Mesenchymal stem cell (in vitro differentiated cells and primary cell): ENCODE data around the gene C12orf43.

ENCODE experiments used
- DNase-seq: peaks from one replicate; pipeline ENCODE4 v3.0.0-alpha.2; 2013
- H2AFZ ChIP-seq: one replicate; pipeline ENCODE4 v1.6.1; 2013; ENCODE audit warnings: low read depth, mild to moderate bottlenecking, control low read depth, inconsistent platforms, low read length, moderate library complexity
- H2AK5ac ChIP-seq: 2 replicates; pipeline ENCODE4 v1.6.1; 2013; ENCODE audit warnings: low read length, moderate library complexity, mild to moderate bottlenecking, inconsistent platforms; ENCODE audit not compliant: severe bottlenecking
- H2BK120ac ChIP-seq: one replicate; pipeline ENCODE4 v1.6.1; 2013; ENCODE audit warnings: low read depth, mild to moderate bottlenecking, inconsistent platforms, low read length, moderate library complexity
- H2BK12ac ChIP-seq, 2 experiments: one replicate each; pipeline ENCODE4 v1.6.1; 2013; ENCODE audit warnings: inconsistent platforms in 2 of 2, low read length in 2 of 2, mild to moderate bottlenecking in 2 of 2, moderate library complexity in 2 of 2, control low read depth in 1 of 2
- H2BK15ac ChIP-seq: one replicate; pipeline ENCODE4 v1.6.1; 2013; ENCODE audit warnings: mild to moderate bottlenecking, low read depth, inconsistent platforms; ENCODE audit not compliant: poor library complexity, severe bottlenecking
- H2BK5ac ChIP-seq: 2 replicates; pipeline ENCODE4 v1.6.1; 2013; ENCODE audit warnings: low read depth, mild to moderate bottlenecking, low read length, control low read depth, inconsistent platforms; ENCODE audit not compliant: poor library complexity, severe bottlenecking
- H3K14ac ChIP-seq, 2 experiments: one replicate each; pipeline ENCODE4 v1.6.1; 2013; ENCODE audit warnings: inconsistent platforms in 2 of 2, low read length in 2 of 2, control low read depth in 1 of 2, mild to moderate bottlenecking in 1 of 2, moderate library complexity in 1 of 2
- H3K18ac ChIP-seq, 2 experiments: one replicate each; pipeline ENCODE4 v1.6.1; 2013; ENCODE audit warnings: inconsistent platforms in 2 of 2, low read length in 2 of 2, control low read depth in 1 of 2, low read depth in 1 of 2, mild to moderate bottlenecking in 1 of 2
- H3K23ac ChIP-seq, 2 experiments: one replicate each; pipeline ENCODE4 v1.6.1; 2013; ENCODE audit warnings: inconsistent platforms in 2 of 2, low read length in 2 of 2, mild to moderate bottlenecking in 2 of 2, moderate library complexity in 2 of 2, control low read depth in 1 of 2
- H3K27ac ChIP-seq: 2 replicates; pipeline ENCODE4 v1.5.1; 2013; ENCODE audit warnings: mild to moderate bottlenecking, moderate library complexity, low read length, control low read depth, inconsistent platforms; ENCODE audit not compliant: poor library complexity, severe bottlenecking
- H3K27me3 ChIP-seq, 2 experiments: 2 replicates each; pipeline versions ENCODE4 v1.6.1 to v1.7.0; 2013; ENCODE audit warnings: low read length in 2 of 2, mild to moderate bottlenecking in 2 of 2, moderate library complexity in 2 of 2, control low read depth in 1 of 2, inconsistent platforms in 1 of 2; ENCODE audit not compliant: control insufficient read depth in 1 of 2, insufficient read depth in 1 of 2
- H3K36me3 ChIP-seq, 2 experiments: 2 replicates each; pipeline versions ENCODE4 v1.6.1 to v1.7.0; 2013; ENCODE audit warnings: low read length in 2 of 2, control low read depth in 1 of 2, inconsistent platforms in 1 of 2, low read depth in 1 of 2, mild to moderate bottlenecking in 1 of 2; ENCODE audit not compliant: insufficient read depth in 2 of 2, control insufficient read depth in 1 of 2
- H3K4ac ChIP-seq, 2 experiments: one replicate each; pipeline ENCODE4 v1.6.1; 2013; ENCODE audit warnings: inconsistent platforms in 2 of 2, low read length in 2 of 2, mild to moderate bottlenecking in 2 of 2, moderate library complexity in 2 of 2, control low read depth in 1 of 2, low read depth in 1 of 2
- H3K4me1 ChIP-seq: 2 replicates; pipeline ENCODE4 v1.6.1; 2013; ENCODE audit warnings: low read depth, low read length, control low read depth; ENCODE audit not compliant: control insufficient read depth, insufficient read depth
- H3K4me2 ChIP-seq: 2 replicates; pipeline ENCODE4 v1.6.1; 2013; ENCODE audit warnings: low read length, mild to moderate bottlenecking, inconsistent platforms; ENCODE audit not compliant: poor library complexity, severe bottlenecking
- H3K4me3 ChIP-seq, 2 experiments: 2 replicates each; pipeline versions ENCODE4 v1.5.1 to v1.7.0; 2013; ENCODE audit warnings: low read length in 2 of 2, mild to moderate bottlenecking in 2 of 2, control low read depth in 1 of 2, low read depth in 1 of 2; ENCODE audit not compliant: insufficient read depth in 1 of 2
- H3K79me1 ChIP-seq: replicated peaks from 2 replicates; pipeline ENCODE4 v1.6.1; 2013; ENCODE audit warnings: mild to moderate bottlenecking, control low read depth, low read length, inconsistent platforms; ENCODE audit not compliant: poor library complexity, severe bottlenecking
- H3K9ac ChIP-seq: 2 replicates; pipeline ENCODE4 v1.7.0; 2013; ENCODE audit warnings: mild to moderate bottlenecking, low read length, moderate library complexity
- H3K9me3 ChIP-seq: 2 replicates; pipeline ENCODE4 v1.7.0; 2013; ENCODE audit warnings: mild to moderate bottlenecking, low read length; ENCODE audit not compliant: control insufficient read depth
- H4K8ac ChIP-seq: one replicate; pipeline ENCODE4 v1.6.1; 2013; ENCODE audit warnings: inconsistent platforms, mild to moderate bottlenecking, low read length, moderate library complexity
- H4K91ac ChIP-seq: one replicate; pipeline ENCODE4 v1.6.1; 2013; ENCODE audit warnings: mild to moderate bottlenecking, low read length, inconsistent platforms
- WGBS: methylation state at CpG from one replicate; pipeline ENCODE4 v1.1.7; 2013; ENCODE audit warnings: mixed read lengths; 5-methylcytosine and 5-hydroxymethylcytosine counted together

The C12orf43 gene

GRCh38 chr12:121036810-121037326 lies 20.6 kb upstream of the C12orf43 start:
- H3K9me3 ChIP-seq = no peaks in the 10 kb centered on the region
- H2AFZ ChIP-seq = no peak overlapping the region
- no peak overlapping the region for H2BK12ac ChIP-seq
- H3K4me3 ChIP-seq = peak overlapping the region in 1 of 2 experiments; percentile 37
- H4K91ac ChIP-seq = no peak overlapping the region
- no peak overlapping the region for H3K18ac ChIP-seq
- H2BK5ac ChIP-seq = no peak overlapping the region
- H3K36me3 ChIP-seq = no peaks in the 10 kb centered on the region
- H3K4ac ChIP-seq = no peak overlapping the region
- DNase-seq = peak; percentile 37
- no peak overlapping the region for H3K14ac ChIP-seq
- no peak overlapping the region for H3K4me2 ChIP-seq
- H2BK15ac ChIP-seq = no peak overlapping the region
- peak overlapping the region; percentile 32 for H3K9ac ChIP-seq
- no peak overlapping the region for H2AK5ac ChIP-seq
- no peaks in the 10 kb centered on the region for H3K79me1 ChIP-seq
- peaks cover 0 to 7% of the 10 kb centered on the region in 2 experiments for H3K27me3 ChIP-seq
- H3K23ac ChIP-seq = no peak overlapping the region
- WGBS = 80% methylated on average over 6 of the region's 6 CpGs
- no peak overlapping the region for H2BK120ac ChIP-seq
- H3K4me1 ChIP-seq = peaks cover 10% of the 10 kb centered on the region
- H3K27ac ChIP-seq = no peak overlapping the region
- H4K8ac ChIP-seq = no peak overlapping the region

GRCh38 chr12:121034616-121035305 lies 18.5 kb upstream of the C12orf43 start:
- H2BK120ac ChIP-seq = no peak overlapping the region
- H3K4me1 ChIP-seq = peaks cover 10% of the 10 kb centered on the region
- H2BK12ac ChIP-seq = no peak overlapping the region
- no peak overlapping the region for H3K27ac ChIP-seq
- H3K27me3 ChIP-seq = peaks cover 0 to 7% of the 10 kb centered on the region in 2 experiments
- no peak overlapping the region for H3K4ac ChIP-seq
- H4K91ac ChIP-seq = no peak overlapping the region
- no peak overlapping the region for H2AFZ ChIP-seq
- H3K9me3 ChIP-seq = no peaks in the 10 kb centered on the region
- H2BK5ac ChIP-seq = no peak overlapping the region
- no peaks in the 10 kb centered on the region for H3K79me1 ChIP-seq
- H3K4me3 ChIP-seq = no peak overlapping the region
- no peak overlapping the region for H4K8ac ChIP-seq
- no peaks in the 10 kb centered on the region for H3K36me3 ChIP-seq
- no peak overlapping the region for H3K4me2 ChIP-seq
- H2AK5ac ChIP-seq = no peak overlapping the region
- no peak overlapping the region for H2BK15ac ChIP-seq
- no peak for DNase-seq
- H3K9ac ChIP-seq = no peak overlapping the region
- H3K14ac ChIP-seq = no peak overlapping the region
- H3K18ac ChIP-seq = no peak overlapping the region
- WGBS = 89% methylated on average over 8 of the region's 9 CpGs
- no peak overlapping the region for H3K23ac ChIP-seq

GRCh38 chr12:121033625-121034349 lies 17.5 kb upstream of the C12orf43 start:
- peak; percentile 18 for DNase-seq
- Histone ChIP-seq H3K4ac (no peak overlapping the region), H3K9ac (no peak overlapping the region), H2BK120ac (no peak overlapping the region), H4K91ac (peak overlapping the region; percentile 35), H4K8ac (no peak overlapping the region), H3K4me1 (peaks cover 10% of the 10 kb centered on the region), H3K36me3 (no peaks in the 10 kb centered on the region), H2BK5ac (no peak overlapping the region), H3K27ac (no peak overlapping the region), H2AK5ac (no peak overlapping the region), H2AFZ (no peak overlapping the region), H3K79me1 (no peaks in the 10 kb centered on the region), H3K4me3 (peak overlapping the region in 1 of 2 experiments; percentile 35), H2BK15ac (no peak overlapping the region), H2BK12ac (no peak overlapping the region), H3K4me2 (no peak overlapping the region), H3K18ac (no peak overlapping the region), H3K23ac (no peak overlapping the region), H3K14ac (no peak overlapping the region), H3K9me3 (no peaks in the 10 kb centered on the region), H3K27me3 (peaks cover 0 to 6% of the 10 kb centered on the region in 2 experiments)
- WGBS = 86% methylated on average over 9 of the region's 10 CpGs

- H2BK12ac ChIP-seq = no peak overlapping the region
- H3K18ac ChIP-seq = no peak overlapping the region
- no peak overlapping the region for H2BK5ac ChIP-seq
- H4K8ac ChIP-seq = no peak overlapping the region
- H3K27ac ChIP-seq = no peak overlapping the region
- H3K9me3 ChIP-seq = no peaks in the 10 kb centered on the region
- no peak overlapping the region for H3K9ac ChIP-seq
- no peak overlapping the region for H3K4ac ChIP-seq
- H2AK5ac ChIP-seq = no peak overlapping the region
- no peak overlapping the region for H2BK15ac ChIP-seq
- no peak overlapping the region for H3K4me2 ChIP-seq
- H2BK120ac ChIP-seq = no peak overlapping the region
- H3K4me1 ChIP-seq = peaks cover 9% of the 10 kb centered on the region
- no peak overlapping the region for H2AFZ ChIP-seq
- DNase-seq = no peak
- H3K23ac ChIP-seq = no peak overlapping the region
- H3K14ac ChIP-seq = no peak overlapping the region
- no peak overlapping the region for H3K4me3 ChIP-seq
- no peaks in the 10 kb centered on the region for H3K36me3 ChIP-seq
- WGBS = 84% methylated on average over 9 of the region's 10 CpGs
- peaks cover 0 to 18% of the 10 kb centered on the region in 2 experiments for H3K27me3 ChIP-seq
- H4K91ac ChIP-seq = no peak overlapping the region
- H3K79me1 ChIP-seq = no peaks in the 10 kb centered on the region
Measured at GRCh38 chr12:121030576-121031212, 14.4 kb upstream of the C12orf43 start.
